ENCODE measurements around the gene PPP1R15B. TPM values are rescaled to one million over a fixed set of nuclear protein-coding genes. Genes with fewer than 3 reads are reported as not detected.

Gene PPP1R15B
- total RNA-seq, 1 donor from 2014 or later: 47.4 TPM

DNA sequence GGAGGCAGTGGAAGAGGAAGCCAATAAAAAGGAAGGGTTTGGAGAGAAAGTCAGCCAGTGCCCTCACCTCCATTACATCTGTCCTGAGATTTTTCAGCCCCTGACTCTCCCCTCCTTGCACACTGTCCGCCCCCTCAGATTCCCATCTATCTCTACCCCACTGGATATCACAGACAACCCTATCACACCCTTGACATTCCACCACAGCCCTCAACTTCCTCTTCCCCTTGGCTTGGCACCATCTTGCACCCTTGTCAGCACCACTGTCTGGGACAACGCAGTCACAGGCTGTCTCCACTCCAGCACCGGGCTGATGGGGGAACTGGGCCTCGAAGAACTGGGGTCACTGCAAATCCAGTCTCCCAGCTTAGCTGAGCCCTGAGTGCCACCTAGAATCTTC lies 37.7 kb downstream of the PPP1R15B start:
- no peaks in the 10 kb centered on the region for H3K36me3 Mint-ChIP-seq (ENCODE audit: unreplicated experiment)
- H3K27me3 Mint-ChIP-seq (ENCODE audit: unreplicated experiment): peaks cover 53% of the 10 kb centered on the region

GRCh38 chr1:204370176-204370575 lies 41.4 kb downstream of the PPP1R15B start:
- Mint-ChIP-seq H3K4me1 (ENCODE audit: unreplicated experiment) (no peaks in the 10 kb centered on the region), H3K36me3 (ENCODE audit: unreplicated experiment) (no peaks in the 10 kb centered on the region), H3K9me3 (ENCODE audit: unreplicated experiment) (no peaks in the 10 kb centered on the region), H3K4me3 (ENCODE audit: unreplicated experiment) (no peak overlapping the region), H3K27me3 (ENCODE audit: unreplicated experiment) (peaks cover 58% of the 10 kb centered on the region), H3K27ac (ENCODE audit: unreplicated experiment) (no peak overlapping the region)
- TF ChIP-seq, protein P1, sequence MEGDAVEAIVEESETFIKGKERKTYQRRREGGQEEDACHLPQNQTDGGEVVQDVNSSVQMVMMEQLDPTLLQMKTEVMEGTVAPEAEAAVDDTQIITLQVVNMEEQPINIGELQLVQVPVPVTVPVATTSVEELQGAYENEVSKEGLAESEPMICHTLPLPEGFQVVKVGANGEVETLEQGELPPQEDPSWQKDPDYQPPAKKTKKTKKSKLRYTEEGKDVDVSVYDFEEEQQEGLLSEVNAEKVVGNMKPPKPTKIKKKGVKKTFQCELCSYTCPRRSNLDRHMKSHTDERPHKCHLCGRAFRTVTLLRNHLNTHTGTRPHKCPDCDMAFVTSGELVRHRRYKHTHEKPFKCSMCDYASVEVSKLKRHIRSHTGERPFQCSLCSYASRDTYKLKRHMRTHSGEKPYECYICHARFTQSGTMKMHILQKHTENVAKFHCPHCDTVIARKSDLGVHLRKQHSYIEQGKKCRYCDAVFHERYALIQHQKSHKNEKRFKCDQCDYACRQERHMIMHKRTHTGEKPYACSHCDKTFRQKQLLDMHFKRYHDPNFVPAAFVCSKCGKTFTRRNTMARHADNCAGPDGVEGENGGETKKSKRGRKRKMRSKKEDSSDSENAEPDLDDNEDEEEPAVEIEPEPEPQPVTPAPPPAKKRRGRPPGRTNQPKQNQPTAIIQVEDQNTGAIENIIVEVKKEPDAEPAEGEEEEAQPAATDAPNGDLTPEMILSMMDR (IDR thresholded peaks at IDR 0.05): no peak
- DNase-seq (ENCODE audit: extremely low spot score, unreplicated experiment): no peak

More for the DNA sequence above, 37.7 kb downstream of the PPP1R15B start:
- no peak overlapping the region for H3K4me3 Mint-ChIP-seq (ENCODE audit: unreplicated experiment)
- H3K27ac Mint-ChIP-seq (ENCODE audit: unreplicated experiment): no peak overlapping the region
- no peak for DNase-seq (ENCODE audit: extremely low spot score, unreplicated experiment)
- TF ChIP-seq, protein P1 (IDR thresholded peaks at IDR 0.05): no peak
- H3K4me1 Mint-ChIP-seq (ENCODE audit: unreplicated experiment): peaks cover 10% of the 10 kb centered on the region
- no peaks in the 10 kb centered on the region for H3K9me3 Mint-ChIP-seq (ENCODE audit: unreplicated experiment)

DNA sequence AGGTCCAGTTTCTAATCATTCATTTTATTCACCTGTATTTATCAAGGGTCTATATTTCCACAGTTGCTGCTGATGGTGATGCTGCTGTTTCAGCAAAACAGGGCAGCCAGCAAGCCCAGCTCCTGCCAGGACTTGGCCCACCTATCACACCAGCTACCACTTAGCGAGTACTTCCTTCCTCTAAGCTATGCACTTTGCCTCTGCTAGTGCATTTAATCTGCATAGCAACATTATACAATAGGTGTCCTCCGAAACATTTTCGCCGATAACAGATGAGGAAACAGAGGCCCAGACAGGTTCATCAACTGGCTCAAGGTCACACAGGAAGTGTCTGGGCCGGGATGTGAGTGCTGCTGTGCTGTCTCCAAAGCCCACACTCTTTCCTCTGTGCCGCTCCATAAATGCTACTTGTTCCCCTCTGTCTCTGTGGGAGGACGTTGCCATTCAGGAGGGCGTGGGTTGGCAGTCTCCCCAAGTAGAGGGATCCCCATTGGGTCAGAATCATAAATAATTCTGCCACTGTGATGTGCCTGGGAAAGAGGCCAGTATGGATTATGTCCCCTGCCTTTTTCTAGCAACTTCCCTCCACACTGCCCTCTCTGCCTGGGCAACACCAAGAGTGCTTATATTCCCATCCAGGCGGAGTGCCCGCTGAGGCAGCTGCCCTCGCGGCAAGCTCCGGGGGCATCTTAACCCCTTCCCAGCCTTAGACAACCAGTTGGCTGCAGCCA lies 42.5 kb downstream of the PPP1R15B start:
- H3K4me1 Mint-ChIP-seq (ENCODE audit: unreplicated experiment): no peaks in the 10 kb centered on the region
- H3K4me3 Mint-ChIP-seq (ENCODE audit: unreplicated experiment): no peak overlapping the region
- no peak overlapping the region for H3K27ac Mint-ChIP-seq (ENCODE audit: unreplicated experiment)
- H3K36me3 Mint-ChIP-seq (ENCODE audit: unreplicated experiment): no peaks in the 10 kb centered on the region
- H3K9me3 Mint-ChIP-seq (ENCODE audit: unreplicated experiment): no peaks in the 10 kb centered on the region
- no peak for DNase-seq (ENCODE audit: extremely low spot score, unreplicated experiment)
- TF ChIP-seq, protein P1 (IDR thresholded peaks at IDR 0.05): no peak
- peaks cover 65% of the 10 kb centered on the region for H3K27me3 Mint-ChIP-seq (ENCODE audit: unreplicated experiment)

DNA sequence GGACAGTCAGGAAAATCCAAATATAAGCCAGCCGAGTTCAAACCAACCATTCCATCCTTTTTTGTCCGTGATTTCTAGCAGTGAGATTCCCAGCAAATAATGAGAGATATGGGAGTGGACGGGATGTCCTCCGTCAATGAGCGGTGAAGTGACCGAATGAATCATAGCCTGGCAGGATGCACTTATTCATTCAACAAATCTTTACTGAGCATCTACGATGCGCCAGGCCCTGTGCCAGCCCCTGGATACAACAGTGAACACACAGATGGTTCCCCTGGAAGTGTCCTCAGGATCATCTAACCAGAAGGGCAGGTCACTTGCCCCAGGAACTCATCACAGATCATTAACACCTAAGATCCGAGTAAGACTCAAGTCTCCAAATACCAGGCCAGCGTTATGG lies 43.7 kb downstream of the PPP1R15B start:
- DNase-seq (ENCODE audit: extremely low spot score, unreplicated experiment): no peak

DNA sequence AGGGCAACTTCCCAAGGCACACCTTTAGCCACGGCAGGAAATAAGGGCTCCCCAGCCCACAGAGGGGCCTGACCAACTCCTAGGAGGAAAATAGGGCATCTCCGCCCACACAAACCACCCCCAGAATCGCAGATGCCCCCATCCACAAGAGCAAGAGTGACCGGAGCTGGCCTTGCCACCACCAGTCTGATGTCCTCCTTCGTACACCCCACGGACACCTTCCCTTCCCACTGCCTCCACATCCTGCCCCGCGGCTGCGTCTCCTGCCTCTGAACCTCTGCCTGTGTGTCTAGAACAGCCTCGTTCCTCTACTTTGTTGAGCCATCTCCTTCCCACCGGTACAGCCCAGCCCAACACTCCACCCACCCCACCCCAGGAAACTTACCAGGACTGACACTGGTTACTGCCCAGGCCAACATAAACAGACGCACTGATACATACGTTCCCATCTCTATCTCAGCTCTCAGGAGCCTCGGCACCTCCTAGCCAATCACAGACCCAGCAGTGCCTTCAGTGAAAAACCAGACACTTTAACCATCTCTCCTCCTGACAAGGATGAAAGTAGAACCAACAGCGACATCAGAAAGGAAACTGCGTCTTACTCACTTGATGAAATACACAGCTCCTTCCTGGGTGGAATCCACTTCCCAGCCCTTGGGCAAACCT lies 44.3 kb downstream of the PPP1R15B start:
- no peak for DNase-seq (ENCODE audit: extremely low spot score, unreplicated experiment)
- no peaks in the 10 kb centered on the region for H3K36me3 Mint-ChIP-seq (ENCODE audit: unreplicated experiment)
- H3K27me3 Mint-ChIP-seq (ENCODE audit: unreplicated experiment): peaks cover 62% of the 10 kb centered on the region
- no peak overlapping the region for H3K27ac Mint-ChIP-seq (ENCODE audit: unreplicated experiment)
- no peak overlapping the region for H3K4me3 Mint-ChIP-seq (ENCODE audit: unreplicated experiment)
- H3K4me1 Mint-ChIP-seq (ENCODE audit: unreplicated experiment): peaks cover 5% of the 10 kb centered on the region
- TF ChIP-seq, protein P1 (IDR thresholded peaks at IDR 0.05): no peak
- H3K9me3 Mint-ChIP-seq (ENCODE audit: unreplicated experiment): no peaks in the 10 kb centered on the region

More for the DNA sequence above, 43.7 kb downstream of the PPP1R15B start:
- Mint-ChIP-seq H3K4me1 (ENCODE audit: unreplicated experiment) (peaks cover 5% of the 10 kb centered on the region), H3K36me3 (ENCODE audit: unreplicated experiment) (no peaks in the 10 kb centered on the region), H3K9me3 (ENCODE audit: unreplicated experiment) (no peaks in the 10 kb centered on the region), H3K4me3 (ENCODE audit: unreplicated experiment) (no peak overlapping the region), H3K27me3 (ENCODE audit: unreplicated experiment) (peaks cover 65% of the 10 kb centered on the region), H3K27ac (ENCODE audit: unreplicated experiment) (no peak overlapping the region)
- TF ChIP-seq, protein P1 (IDR thresholded peaks at IDR 0.05): no peak

All from osteocyte (in vitro differentiated cells).